HG02610 (cell line): ENCODE data around the gene MEGF6.

Experiments
- ATAC-seq: cut with Tn5 transposase; IDR thresholded peaks from one replicate; pipeline ENCODE4 v1.9.1; 2021; ENCODE audit warnings: mild to moderate bottlenecking, moderate library complexity; ENCODE audit not compliant: unreplicated experiment

Gene MEGF6

GRCh38 chr1:3506943-3507342 lies 104.4 kb downstream of the MEGF6 start:
- ATAC-seq = no peak

GRCh38 chr1:3506041-3506440 lies 105.3 kb downstream of the MEGF6 start:
- ATAC-seq = no peak

- ATAC-seq = no peak
These were observed 106.1 kb downstream of the MEGF6 start for GRCh38 chr1:3505161-3505560.

- no peak for ATAC-seq
These were observed 106.5 kb downstream of the MEGF6 start for GRCh38 chr1:3504822-3505153.

- no peak for ATAC-seq
These were observed 107.0 kb downstream of the MEGF6 start for GRCh38 chr1:3504151-3504821.

GRCh38 chr1:3503525-3503886 lies 107.8 kb downstream of the MEGF6 start:
- no peak for ATAC-seq

GRCh38 chr1:3502641-3503524 lies 108.4 kb downstream of the MEGF6 start:
- ATAC-seq = no peak

- no peak for ATAC-seq
These were observed 109.3 kb downstream of the MEGF6 start for GRCh38 chr1:3501856-3502640.

GRCh38 chr1:3501437-3501836 lies 109.9 kb downstream of the MEGF6 start:
- no peak for ATAC-seq

GRCh38 chr1:3500265-3500835 lies 111.0 kb downstream of the MEGF6 start:
- ATAC-seq = no peak

GRCh38 chr1:3499611-3500010 lies 111.7 kb downstream of the MEGF6 start:
- no peak for ATAC-seq

- ATAC-seq = no peak
These were observed 112.3 kb downstream of the MEGF6 start for GRCh38 chr1:3498986-3499385.

- ATAC-seq = no peak
These were observed 112.9 kb downstream of the MEGF6 start for GRCh38 chr1:3498246-3498930.

GRCh38 chr1:3497521-3497920 lies 113.8 kb downstream of the MEGF6 start:
- no peak for ATAC-seq

GRCh38 chr1:3496916-3497315 lies 114.4 kb downstream of the MEGF6 start:
- ATAC-seq = no peak

GRCh38 chr1:3495776-3496745 lies 115.2 kb downstream of the MEGF6 start:
- no peak for ATAC-seq

GRCh38 chr1:3494321-3495308 lies 116.7 kb downstream of the MEGF6 start:
- ATAC-seq = no peak

- no peak for ATAC-seq
These were observed 118.6 kb downstream of the MEGF6 start for GRCh38 chr1:3492545-3493246.
